ENCODE data around the gene MUC2. TPM values are rescaled to one million over a fixed set of nuclear protein-coding genes. Genes with fewer than 3 reads are reported as not detected.
A peak's percentile ranks its signal among the peaks of the same experiment; 100 is the strongest.

The MUC2 gene
- total RNA-seq, 1 experiment from 2014 or later, result 0.26 TPM

GRCh38 chr11:1071571-1072115 lies 3.0 kb upstream of the MUC2 start:
- H3K27ac ChIP-seq (ENCODE audit: low read length), result peak overlapping the region; percentile 99

GRCh38 chr11:1072116-1072820 lies 2.4 kb upstream of the MUC2 start:
- H3K36me3 ChIP-seq (ENCODE audit: low read depth, low read length), result no peaks in the 10 kb centered on the region
- ChIA-PET CTCF (no interaction called here), POLR2A (ENCODE audit: unreplicated experiment) (interaction anchor here (1.6 kb wide), 1 partner anchor 18 kb away, joined by 18 read pairs; no protein-coding TSS in a partner anchor)
- H3K79me2 ChIP-seq (ENCODE audit: low read length), result no peaks in the 10 kb centered on the region
- TSS peak; percentile 97 for BruUV-seq (replicated peaks)
- H3K9ac ChIP-seq (ENCODE audit: low read length), result peak overlapping the region; percentile 98
- no peaks in the 10 kb centered on the region for H3K9me3 ChIP-seq (ENCODE audit: low read length)
- intact Hi-C loops (cut with micrococcal nuclease), result no loop called here
- no peak overlapping the region for H2AFZ ChIP-seq (ENCODE audit: low read length)
- no peaks in the 10 kb centered on the region for H4K20me1 ChIP-seq (ENCODE audit: low read length)
- no peaks in the 10 kb centered on the region for H3F3A ChIP-seq (ENCODE audit: low read length, unreplicated experiment)
- peak overlapping the region; percentile 65 for H3K4me2 ChIP-seq (ENCODE audit: low read length)
- H3K9me2 ChIP-seq (replicated peaks; ENCODE audit: low read length), result no peaks in the 10 kb centered on the region
- H3K27ac ChIP-seq (ENCODE audit: low read length), result peak overlapping the region; percentile 99
- no peak for TF ChIP-seq EZH2phosphoT487 (IDR thresholded peaks at IDR 0.05; ENCODE audit: borderline replicate concordance, low read length)
- no peak for TF ChIP-seq CTCF (conservative IDR thresholded peaks at IDR 0.05; ENCODE audit: low read depth, low read length)
- no peak for TF ChIP-seq EZH2 (IDR thresholded peaks at IDR 0.05; ENCODE audit: low read length, unreplicated experiment)
- H3K4me3 ChIP-seq (ENCODE audit: low read length), result no peak overlapping the region
- peaks cover 28% of the 10 kb centered on the region for H3K4me1 ChIP-seq (ENCODE audit: insufficient read depth, low read length)
- ATAC-seq (peak; percentile 75), DNase-seq (peak; percentile 91)
- H3K27me3 ChIP-seq (ENCODE audit: low read length), result no peaks in the 10 kb centered on the region

More at GRCh38 chr11:1071571-1072115, 3.0 kb upstream of the MUC2 start:
- Histone ChIP-seq H2AFZ (ENCODE audit: low read length) (no peak overlapping the region), H3K9ac (ENCODE audit: low read length) (peak overlapping the region; percentile 87), H3K9me2 (replicated peaks; ENCODE audit: low read length) (no peaks in the 10 kb centered on the region), H3F3A (ENCODE audit: low read length, unreplicated experiment) (no peaks in the 10 kb centered on the region), H3K27me3 (ENCODE audit: low read length) (no peaks in the 10 kb centered on the region), H3K9me3 (ENCODE audit: low read length) (no peaks in the 10 kb centered on the region), H3K4me2 (ENCODE audit: low read length) (no peak overlapping the region; the same call in 1 of the 2 replicates), H3K36me3 (ENCODE audit: low read depth, low read length) (no peaks in the 10 kb centered on the region), H4K20me1 (ENCODE audit: low read length) (no peaks in the 10 kb centered on the region), H3K79me2 (ENCODE audit: low read length) (no peaks in the 10 kb centered on the region), H3K4me1 (ENCODE audit: insufficient read depth, low read length) (peaks cover 28% of the 10 kb centered on the region), H3K4me3 (ENCODE audit: low read length) (no peak overlapping the region)
- TF ChIP-seq EZH2 (IDR thresholded peaks at IDR 0.05; ENCODE audit: low read length, unreplicated experiment) (no peak), EZH2phosphoT487 (IDR thresholded peaks at IDR 0.05; ENCODE audit: borderline replicate concordance, low read length) (no peak), CTCF (conservative IDR thresholded peaks at IDR 0.05; ENCODE audit: low read depth, low read length) (no peak)
- DNase-seq (no peak), ATAC-seq (peak; percentile 10)
- POLR2A ChIA-PET (ENCODE audit: unreplicated experiment), result no interaction called here
- intact Hi-C loops (cut with micrococcal nuclease), result no loop called here
- no TSS peak for BruUV-seq (replicated peaks)
- CTCF ChIA-PET, result no interaction called here

- H3K27ac ChIP-seq (ENCODE audit: low read length), result peak overlapping the region; percentile 99
- no peaks in the 10 kb centered on the region for H3K9me2 ChIP-seq (replicated peaks; ENCODE audit: low read length)
- intact Hi-C loops (cut with micrococcal nuclease), result loop anchor here (1.0 kb wide), 2 partner anchors 19 to 46 kb away; no protein-coding TSS in a partner anchor
- H3K4me2 ChIP-seq (ENCODE audit: low read length), result peak overlapping the region; percentile 65
- H3K4me1 ChIP-seq (ENCODE audit: insufficient read depth, low read length), result peaks cover 28% of the 10 kb centered on the region
- ATAC-seq, result peak; percentile 0; the same call in 1 of the 2 replicates
- no peak overlapping the region for H3K4me3 ChIP-seq (ENCODE audit: low read length)
- CTCF ChIA-PET, result interaction anchor here (0.6 kb wide), 1 partner anchor 18 kb away, joined by 3 read pairs; no protein-coding TSS in a partner anchor
- BruUV-seq (replicated peaks), result TSS peak; percentile 92
- H4K20me1 ChIP-seq (ENCODE audit: low read length), result no peaks in the 10 kb centered on the region
- H3K9me3 ChIP-seq (ENCODE audit: low read length), result no peaks in the 10 kb centered on the region
- H3K79me2 ChIP-seq (ENCODE audit: low read length), result no peaks in the 10 kb centered on the region
- H3K27me3 ChIP-seq (ENCODE audit: low read length), result no peaks in the 10 kb centered on the region
- H3K36me3 ChIP-seq (ENCODE audit: low read depth, low read length), result no peaks in the 10 kb centered on the region
- no peak for DNase-seq
- no peaks in the 10 kb centered on the region for H3F3A ChIP-seq (ENCODE audit: low read length, unreplicated experiment)
- POLR2A ChIA-PET (ENCODE audit: unreplicated experiment), result interaction anchor here (1.6 kb wide), 1 partner anchor 18 kb away, joined by 18 read pairs; no protein-coding TSS in a partner anchor
- peak overlapping the region; percentile 98 for H3K9ac ChIP-seq (ENCODE audit: low read length)
- TF ChIP-seq EZH2phosphoT487 (IDR thresholded peaks at IDR 0.05; ENCODE audit: borderline replicate concordance, low read length) (no peak), EZH2 (IDR thresholded peaks at IDR 0.05; ENCODE audit: low read length, unreplicated experiment) (no peak), CTCF (conservative IDR thresholded peaks at IDR 0.05; ENCODE audit: low read depth, low read length) (no peak)
- H2AFZ ChIP-seq (ENCODE audit: low read length), result no peak overlapping the region
Measured at GRCh38 chr11:1072821-1073231, 1.8 kb upstream of the MUC2 start.

All from PC-3 (cell line).